ENCODE measurements around the gene SPIN1. TPM values are rescaled to one million over a fixed set of nuclear protein-coding genes. Genes with fewer than 3 reads are reported as not detected.

SPIN1 gene
- total RNA-seq, 1 experiment from 2014 or later = 76.9 TPM

DNA sequence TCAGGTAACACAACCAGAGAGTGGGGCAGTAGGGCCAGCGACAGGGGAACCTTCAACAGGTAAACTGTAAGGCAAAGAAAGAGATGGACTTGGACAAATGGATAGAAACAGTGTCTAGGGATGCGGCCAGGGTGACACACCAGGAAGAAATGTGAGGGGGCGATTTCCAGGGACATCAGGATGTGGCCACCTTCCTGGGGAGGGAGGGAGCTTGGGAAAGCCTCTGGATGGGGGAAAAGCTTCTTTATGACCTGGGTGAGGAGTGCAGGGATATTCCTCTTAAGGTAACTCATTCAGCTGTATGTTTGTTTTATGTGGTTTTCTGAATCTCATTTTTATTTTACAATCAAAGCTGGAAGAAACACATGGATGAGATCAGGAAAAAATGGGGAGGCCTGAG is 134.8 kb downstream of the SPIN1 start:
- ATAC-seq (no peak), DNase-seq (ENCODE audit: low read depth, low spot score) (no peak)
- no TSS peak for BruUV-seq (replicated peaks)
- no peaks in the 10 kb centered on the region for H3K27me3 ChIP-seq (ENCODE audit: control insufficient read depth, insufficient read depth, low read length)
- no peak overlapping the region for H3K4me3 ChIP-seq (ENCODE audit: low read depth in 2 of 2, low read length in 2 of 2)
- no peaks in the 10 kb centered on the region for H3K4me1 ChIP-seq (ENCODE audit: control insufficient read depth, insufficient read depth, low read length)
- H3K36me3 ChIP-seq (ENCODE audit: control insufficient read depth, insufficient read depth, low read length) = no peaks in the 10 kb centered on the region
- CTCF ChIA-PET = no interaction called here
- intact Hi-C loops (cut with micrococcal nuclease; ENCODE audit: unreplicated experiment) = no loop called here
- POLR2A ChIA-PET = no interaction called here
- no peak overlapping the region for H3K27ac ChIP-seq (ENCODE audit: low read length)
- in situ Hi-C loops (cut with HindIII; ENCODE audit: low pct_unique_long_range_greater_than_20kb, low sequenced_read_pairs) = no loop called here
- H3K9me3 ChIP-seq (ENCODE audit: control insufficient read depth, insufficient read depth, low read depth, low read length) = no peaks in the 10 kb centered on the region
- TF ChIP-seq TCF7L2 (IDR thresholded peaks at IDR 0.05; ENCODE audit: low read depth, low read length) (no peak), SIN3A (IDR thresholded peaks at IDR 0.05; ENCODE audit: borderline replicate concordance, insufficient read depth, low read depth, low read length) (no peak), POLR2AphosphoS5 (IDR thresholded peaks at IDR 0.05; ENCODE audit: low read depth, low read length) (no peak)
- TF ChIP-seq, protein P1, sequence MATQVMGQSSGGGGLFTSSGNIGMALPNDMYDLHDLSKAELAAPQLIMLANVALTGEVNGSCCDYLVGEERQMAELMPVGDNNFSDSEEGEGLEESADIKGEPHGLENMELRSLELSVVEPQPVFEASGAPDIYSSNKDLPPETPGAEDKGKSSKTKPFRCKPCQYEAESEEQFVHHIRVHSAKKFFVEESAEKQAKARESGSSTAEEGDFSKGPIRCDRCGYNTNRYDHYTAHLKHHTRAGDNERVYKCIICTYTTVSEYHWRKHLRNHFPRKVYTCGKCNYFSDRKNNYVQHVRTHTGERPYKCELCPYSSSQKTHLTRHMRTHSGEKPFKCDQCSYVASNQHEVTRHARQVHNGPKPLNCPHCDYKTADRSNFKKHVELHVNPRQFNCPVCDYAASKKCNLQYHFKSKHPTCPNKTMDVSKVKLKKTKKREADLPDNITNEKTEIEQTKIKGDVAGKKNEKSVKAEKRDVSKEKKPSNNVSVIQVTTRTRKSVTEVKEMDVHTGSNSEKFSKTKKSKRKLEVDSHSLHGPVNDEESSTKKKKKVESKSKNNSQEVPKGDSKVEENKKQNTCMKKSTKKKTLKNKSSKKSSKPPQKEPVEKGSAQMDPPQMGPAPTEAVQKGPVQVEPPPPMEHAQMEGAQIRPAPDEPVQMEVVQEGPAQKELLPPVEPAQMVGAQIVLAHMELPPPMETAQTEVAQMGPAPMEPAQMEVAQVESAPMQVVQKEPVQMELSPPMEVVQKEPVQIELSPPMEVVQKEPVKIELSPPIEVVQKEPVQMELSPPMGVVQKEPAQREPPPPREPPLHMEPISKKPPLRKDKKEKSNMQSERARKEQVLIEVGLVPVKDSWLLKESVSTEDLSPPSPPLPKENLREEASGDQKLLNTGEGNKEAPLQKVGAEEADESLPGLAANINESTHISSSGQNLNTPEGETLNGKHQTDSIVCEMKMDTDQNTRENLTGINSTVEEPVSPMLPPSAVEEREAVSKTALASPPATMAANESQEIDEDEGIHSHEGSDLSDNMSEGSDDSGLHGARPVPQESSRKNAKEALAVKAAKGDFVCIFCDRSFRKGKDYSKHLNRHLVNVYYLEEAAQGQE (IDR thresholded peaks at IDR 0.05; ENCODE audit: insufficient read depth in 1 of 2, low read depth in 2 of 2, low read length in 1 of 2) = no peak
- TF ChIP-seq, protein P2, sequence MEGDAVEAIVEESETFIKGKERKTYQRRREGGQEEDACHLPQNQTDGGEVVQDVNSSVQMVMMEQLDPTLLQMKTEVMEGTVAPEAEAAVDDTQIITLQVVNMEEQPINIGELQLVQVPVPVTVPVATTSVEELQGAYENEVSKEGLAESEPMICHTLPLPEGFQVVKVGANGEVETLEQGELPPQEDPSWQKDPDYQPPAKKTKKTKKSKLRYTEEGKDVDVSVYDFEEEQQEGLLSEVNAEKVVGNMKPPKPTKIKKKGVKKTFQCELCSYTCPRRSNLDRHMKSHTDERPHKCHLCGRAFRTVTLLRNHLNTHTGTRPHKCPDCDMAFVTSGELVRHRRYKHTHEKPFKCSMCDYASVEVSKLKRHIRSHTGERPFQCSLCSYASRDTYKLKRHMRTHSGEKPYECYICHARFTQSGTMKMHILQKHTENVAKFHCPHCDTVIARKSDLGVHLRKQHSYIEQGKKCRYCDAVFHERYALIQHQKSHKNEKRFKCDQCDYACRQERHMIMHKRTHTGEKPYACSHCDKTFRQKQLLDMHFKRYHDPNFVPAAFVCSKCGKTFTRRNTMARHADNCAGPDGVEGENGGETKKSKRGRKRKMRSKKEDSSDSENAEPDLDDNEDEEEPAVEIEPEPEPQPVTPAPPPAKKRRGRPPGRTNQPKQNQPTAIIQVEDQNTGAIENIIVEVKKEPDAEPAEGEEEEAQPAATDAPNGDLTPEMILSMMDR (IDR thresholded peaks at IDR 0.05) = no peak

DNA sequence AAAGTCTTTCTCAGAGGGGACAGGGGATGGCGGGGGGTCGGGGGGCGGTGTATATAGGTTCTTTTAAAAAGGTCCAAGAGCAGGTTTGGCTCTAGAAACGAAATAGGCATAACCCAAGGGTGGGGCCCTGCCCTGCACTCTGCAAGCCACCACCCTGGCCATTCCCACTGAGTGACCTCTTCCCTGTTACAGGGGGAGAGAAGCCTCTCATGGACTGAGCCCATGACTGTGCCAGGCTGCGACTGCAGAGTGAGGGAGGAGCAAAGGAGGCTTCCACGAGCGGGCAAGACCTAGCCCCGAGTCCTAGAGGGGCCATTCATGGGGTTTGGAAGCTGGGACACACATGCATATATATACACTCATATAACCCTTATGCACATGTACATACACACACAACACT is 136.7 kb downstream of the SPIN1 start:
- BruUV-seq (replicated peaks) = no TSS peak
- H3K9me3 ChIP-seq (ENCODE audit: control insufficient read depth, insufficient read depth, low read depth, low read length) = no peaks in the 10 kb centered on the region
- POLR2A ChIA-PET = interaction anchor here (0.7 kb wide), 1 partner anchor 144 kb away, joined by 3 read pairs; no protein-coding TSS in a partner anchor
- TF ChIP-seq, protein P1 (IDR thresholded peaks at IDR 0.05; ENCODE audit: insufficient read depth in 1 of 2, low read depth in 2 of 2, low read length in 1 of 2) = no peak
- TF ChIP-seq TCF7L2 (IDR thresholded peaks at IDR 0.05; ENCODE audit: low read depth, low read length) = no peak
- intact Hi-C loops (cut with micrococcal nuclease; ENCODE audit: unreplicated experiment) (no loop called here), in situ Hi-C loops (cut with HindIII; ENCODE audit: low pct_unique_long_range_greater_than_20kb, low sequenced_read_pairs) (no loop called here)
- no peaks in the 10 kb centered on the region for H3K36me3 ChIP-seq (ENCODE audit: control insufficient read depth, insufficient read depth, low read length)
- no peak overlapping the region for H3K27ac ChIP-seq (ENCODE audit: low read length)
- no peak for ATAC-seq
- CTCF ChIA-PET = no interaction called here
- no peak for DNase-seq (ENCODE audit: low read depth, low spot score)
- no peaks in the 10 kb centered on the region for H3K27me3 ChIP-seq (ENCODE audit: control insufficient read depth, insufficient read depth, low read length)
- H3K4me3 ChIP-seq (ENCODE audit: low read depth in 2 of 2, low read length in 2 of 2) = no peak overlapping the region
- peaks cover 8% of the 10 kb centered on the region for H3K4me1 ChIP-seq (ENCODE audit: control insufficient read depth, insufficient read depth, low read length)
